Kidney (tissue), 14 donors: Measurements from ENCODE around the gene SPTB. TPM values are rescaled to one million over a fixed set of nuclear protein-coding genes. Genes with fewer than 3 reads are reported as not detected.

Experiments
- DNase-seq, 5 donors: peaks; one replicate each; pipeline ENCODE4 v3.0.0-alpha.2; 2013 to 2020
- FAIRE-seq: peaks from 2 replicates; lab custom pipeline; 2012; peaks lifted over from hg19 to GRCh38; lab: Jason Lieb, UNC
- H3K27ac ChIP-seq, 2 donors: one replicate each; pipeline ENCODE4 v1.7.0; 2013; ENCODE audit warnings: low read depth in 2 of 2, low read length in 2 of 2, inconsistent platforms in 1 of 2
- H3K27me3 ChIP-seq: one replicate; pipeline ENCODE4 v1.7.1; 2013; ENCODE audit warnings: low read length, inconsistent platforms; ENCODE audit not compliant: control insufficient read depth, insufficient read depth
- H3K36me3 ChIP-seq, 3 donors: one replicate each; pipeline versions ENCODE4 v1.7.0 to v1.7.1; 2013; ENCODE audit warnings: low read length in 3 of 3, control low read depth in 1 of 3, inconsistent platforms in 1 of 3; ENCODE audit not compliant: insufficient read depth in 3 of 3, control insufficient read depth in 2 of 3
- H3K4me1 ChIP-seq, 3 donors: one replicate each; pipeline versions ENCODE4 v1.7.0 to v1.7.1; 2013; ENCODE audit warnings: low read length in 3 of 3, inconsistent platforms in 1 of 3, low read depth in 1 of 3; ENCODE audit not compliant: control insufficient read depth in 2 of 3, insufficient read depth in 2 of 3
- H3K4me3 ChIP-seq, 3 donors: one replicate each; pipeline versions ENCODE4 v1.7.0 to v1.8.1; 2013; ENCODE audit warnings: low read length in 3 of 3, control low read depth in 1 of 3, inconsistent platforms in 1 of 3
- H3K9ac ChIP-seq, 3 donors: one replicate each; pipeline versions ENCODE4 v1.7.0 to v1.7.1; 2013; ENCODE audit warnings: low read length in 3 of 3, control low read depth in 1 of 3, inconsistent platforms in 1 of 3
- H3K9me3 ChIP-seq, 3 donors: one replicate each; pipeline versions ENCODE4 v1.7.0 to v1.7.1; 2013; ENCODE audit warnings: low read length in 3 of 3, control low read depth in 1 of 3, inconsistent platforms in 1 of 3; ENCODE audit not compliant: control insufficient read depth in 2 of 3, insufficient read depth in 1 of 3
- intact Hi-C: fragments of 100-400 bp; cut with DNase I; formaldehyde crosslinking; loops from one replicate; pipeline ENCODE4 v1.11.1; 2022
- polyA plus RNA-seq: library from polyadenylated mRNA; stranded (reverse); fragments of 350-450 nt; fragmentation: Illumina TruSeq; extraction: RNeasy Lipid Tissue Mini Kit (QIAGEN cat#74804); gene quantifications from one replicate; pipeline ENCODE4 v1.2.3, GENCODE V29; 2014; ENCODE audit warnings: low read depth, low replicate concordance; ENCODE audit not compliant: insufficient read depth
- total RNA-seq: library from RNA; stranded (reverse); fragmentation: NEBNext Ultra II Directional; extraction: Animal tissue kit (Norgen Biotek cat#: 25700); gene quantifications from one replicate; pipeline ENCODE4 v1.2.1, GENCODE V29; 2021
- TF ChIP-seq, protein P1 (sequence below): IDR thresholded peaks from 3 replicates; pipeline ENCODE4 v1.5.1; 2012; ENCODE audit warnings: mild to moderate bottlenecking, moderate library complexity, borderline replicate concordance; ENCODE audit not compliant: insufficient read depth; ENCODE audit errors: extremely low read depth
- donor health status: control.
- donor health status: control.
- donor health status: control.
- donor health status: control.
- donor health status: control.
- donor health status: DM: yes; HTN: yes; CAD: no.
- donor health status: Normal renal cell carcinoma (clear cell type).

The SPTB gene
- total and polyA plus RNA-seq, 2 donors from 2014 or later, result 1.7 to 2.2 TPM

DNA sequence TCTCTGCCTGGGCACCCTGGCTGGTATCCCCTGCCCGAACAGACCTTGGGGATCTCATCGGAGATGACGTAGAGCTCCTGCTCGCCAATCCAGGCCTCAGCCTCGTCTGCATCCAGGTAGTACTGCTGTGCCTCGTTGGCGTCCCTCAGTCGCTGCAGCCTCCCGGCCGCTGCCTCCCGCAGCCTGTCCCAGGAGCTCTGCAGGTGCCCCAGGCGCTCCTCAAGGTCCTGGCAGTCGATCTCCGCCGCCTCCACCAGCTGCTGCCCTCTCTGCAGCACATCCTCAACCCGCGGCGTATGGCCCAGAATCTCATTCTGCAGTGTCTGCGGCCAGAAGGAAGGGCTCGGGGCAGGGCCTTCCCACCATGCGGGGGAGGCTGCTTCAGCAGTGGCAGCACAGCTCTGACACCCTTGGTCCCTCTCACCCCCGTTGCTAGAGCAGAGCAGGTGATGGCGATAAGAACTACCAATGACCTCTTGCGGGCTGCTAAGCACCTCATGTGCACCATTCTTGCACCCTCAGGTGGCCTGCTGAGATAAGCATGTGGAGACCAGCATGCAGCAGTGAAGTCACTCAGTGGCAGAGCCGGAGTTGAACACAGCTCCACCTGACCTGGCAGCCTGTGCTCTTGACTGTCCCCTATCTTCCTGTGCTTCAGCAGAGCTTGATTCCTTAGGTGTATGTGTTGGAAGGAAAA lies 104.5 kb downstream of the SPTB start:
- H3K4me1 ChIP-seq, result peaks cover 0 to 10% (median 0%) of the 10 kb centered on the region in 3 donors
- no peaks in the 10 kb centered on the region for H3K27me3 ChIP-seq
- DNase-seq, result no peak
- no peak overlapping the region for H3K9ac ChIP-seq
- no peaks in the 10 kb centered on the region for H3K9me3 ChIP-seq
- H3K36me3 ChIP-seq, result no peaks in the 10 kb centered on the region
- FAIRE-seq, result no peak
- TF ChIP-seq, protein P1, sequence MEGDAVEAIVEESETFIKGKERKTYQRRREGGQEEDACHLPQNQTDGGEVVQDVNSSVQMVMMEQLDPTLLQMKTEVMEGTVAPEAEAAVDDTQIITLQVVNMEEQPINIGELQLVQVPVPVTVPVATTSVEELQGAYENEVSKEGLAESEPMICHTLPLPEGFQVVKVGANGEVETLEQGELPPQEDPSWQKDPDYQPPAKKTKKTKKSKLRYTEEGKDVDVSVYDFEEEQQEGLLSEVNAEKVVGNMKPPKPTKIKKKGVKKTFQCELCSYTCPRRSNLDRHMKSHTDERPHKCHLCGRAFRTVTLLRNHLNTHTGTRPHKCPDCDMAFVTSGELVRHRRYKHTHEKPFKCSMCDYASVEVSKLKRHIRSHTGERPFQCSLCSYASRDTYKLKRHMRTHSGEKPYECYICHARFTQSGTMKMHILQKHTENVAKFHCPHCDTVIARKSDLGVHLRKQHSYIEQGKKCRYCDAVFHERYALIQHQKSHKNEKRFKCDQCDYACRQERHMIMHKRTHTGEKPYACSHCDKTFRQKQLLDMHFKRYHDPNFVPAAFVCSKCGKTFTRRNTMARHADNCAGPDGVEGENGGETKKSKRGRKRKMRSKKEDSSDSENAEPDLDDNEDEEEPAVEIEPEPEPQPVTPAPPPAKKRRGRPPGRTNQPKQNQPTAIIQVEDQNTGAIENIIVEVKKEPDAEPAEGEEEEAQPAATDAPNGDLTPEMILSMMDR, result no peak
- no peak overlapping the region for H3K4me3 ChIP-seq
- no peak overlapping the region for H3K27ac ChIP-seq
- intact Hi-C loops, result no loop called here

DNA sequence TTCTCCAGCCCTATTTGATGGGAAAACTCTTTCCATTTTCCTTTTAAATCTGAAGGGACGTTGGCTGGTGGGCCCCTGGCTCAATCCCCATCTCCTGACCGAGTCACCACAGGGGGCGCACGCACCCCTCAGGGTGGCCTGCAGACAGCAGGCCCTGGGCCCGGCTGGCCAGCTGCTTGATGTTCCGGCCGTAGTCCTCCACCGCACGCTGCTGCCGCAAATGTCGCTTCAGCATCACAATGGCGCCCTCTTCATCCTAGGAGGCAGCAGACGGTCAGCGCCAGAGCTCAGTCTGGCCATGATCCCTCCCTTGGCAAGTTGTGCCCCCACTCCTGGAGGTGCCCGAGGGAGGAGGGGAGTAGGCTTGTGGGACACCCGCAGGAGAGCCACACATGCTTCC lies 105.4 kb downstream of the SPTB start:
- Histone ChIP-seq H3K27me3 (no peaks in the 10 kb centered on the region), H3K9ac (no peak overlapping the region), H3K4me3 (no peak overlapping the region), H3K27ac (no peak overlapping the region), H3K9me3 (no peaks in the 10 kb centered on the region), H3K36me3 (no peaks in the 10 kb centered on the region), H3K4me1 (peaks cover 0 to 10% (median 0%) of the 10 kb centered on the region in 3 donors)
- TF ChIP-seq, protein P1, result no peak
- DNase-seq, result no peak
- no peak for FAIRE-seq
- intact Hi-C loops, result no loop called here

DNA sequence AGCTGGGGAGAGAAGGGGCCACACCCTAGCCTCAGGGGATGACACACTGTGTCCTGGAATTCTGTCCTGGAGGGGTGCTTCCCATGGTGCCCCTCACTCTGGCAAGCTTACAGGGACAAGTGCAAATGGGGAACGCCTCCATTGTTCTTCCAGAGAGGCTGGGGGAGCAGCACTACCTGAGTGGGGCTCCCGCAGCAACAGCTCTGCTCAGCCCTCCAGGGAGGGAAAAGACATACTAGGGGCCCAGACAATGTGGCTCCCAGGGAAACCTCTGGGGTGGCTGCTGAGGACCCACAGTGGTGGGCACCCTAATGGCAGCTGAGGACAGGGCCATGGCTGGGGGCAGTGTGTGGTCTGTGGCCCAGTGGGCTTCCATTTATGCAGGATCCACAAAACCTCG lies 106.1 kb downstream of the SPTB start:
- intact Hi-C loops, result no loop called here
- DNase-seq (no peak), FAIRE-seq (no peak)
- Histone ChIP-seq H3K36me3 (no peaks in the 10 kb centered on the region), H3K4me3 (no peak overlapping the region), H3K27me3 (no peaks in the 10 kb centered on the region), H3K27ac (no peak overlapping the region), H3K9ac (no peak overlapping the region), H3K9me3 (no peaks in the 10 kb centered on the region), H3K4me1 (peaks cover 0 to 10% (median 0%) of the 10 kb centered on the region in 3 donors)
- TF ChIP-seq, protein P1, result no peak
